AG09309 (cell line): ENCODE results near the gene ADM5.

Source experiments
- DNase-seq: peaks from one replicate; pipeline ENCODE4 v3.0.0-alpha.2; 2010; ENCODE audit warnings: low read depth
- H3K4me3 ChIP-seq: 2 replicates; pipeline ENCODE4 v1.5.1; 2011; ENCODE audit warnings: mild to moderate bottlenecking, low read depth, low read length, moderate library complexity; ENCODE audit not compliant: control insufficient read depth
- TF ChIP-seq, protein P1 (sequence below): IDR thresholded peaks from 2 replicates; pipeline ENCODE4 v1.5.1; 2011; ENCODE audit warnings: mild to moderate bottlenecking, low read depth, low read length, inconsistent platforms; ENCODE audit not compliant: insufficient read depth, control insufficient read depth; ENCODE audit errors: missing control alignments

ADM5 gene

DNA sequence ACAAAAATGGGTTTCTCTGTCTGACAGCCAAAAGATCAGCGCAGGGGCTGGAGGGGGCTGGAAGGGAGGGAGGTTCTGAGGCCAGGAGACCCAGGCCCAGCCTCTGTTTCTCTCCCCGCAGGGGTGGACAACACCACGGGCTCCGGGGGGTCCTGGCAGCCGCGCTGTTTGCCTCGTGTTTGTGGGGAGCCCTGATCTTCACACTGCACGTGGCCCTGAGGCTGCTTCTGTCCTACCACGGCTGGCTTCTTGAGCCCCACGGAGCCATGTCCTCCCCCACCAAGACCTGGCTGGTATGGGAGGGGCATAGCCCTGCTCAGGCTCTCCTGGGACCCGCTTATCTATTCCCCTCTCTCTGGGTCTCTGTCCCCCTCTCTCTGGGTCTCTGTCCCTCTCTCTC lies 11.2 kb downstream of the ADM5 start:
- TF ChIP-seq, protein P1, sequence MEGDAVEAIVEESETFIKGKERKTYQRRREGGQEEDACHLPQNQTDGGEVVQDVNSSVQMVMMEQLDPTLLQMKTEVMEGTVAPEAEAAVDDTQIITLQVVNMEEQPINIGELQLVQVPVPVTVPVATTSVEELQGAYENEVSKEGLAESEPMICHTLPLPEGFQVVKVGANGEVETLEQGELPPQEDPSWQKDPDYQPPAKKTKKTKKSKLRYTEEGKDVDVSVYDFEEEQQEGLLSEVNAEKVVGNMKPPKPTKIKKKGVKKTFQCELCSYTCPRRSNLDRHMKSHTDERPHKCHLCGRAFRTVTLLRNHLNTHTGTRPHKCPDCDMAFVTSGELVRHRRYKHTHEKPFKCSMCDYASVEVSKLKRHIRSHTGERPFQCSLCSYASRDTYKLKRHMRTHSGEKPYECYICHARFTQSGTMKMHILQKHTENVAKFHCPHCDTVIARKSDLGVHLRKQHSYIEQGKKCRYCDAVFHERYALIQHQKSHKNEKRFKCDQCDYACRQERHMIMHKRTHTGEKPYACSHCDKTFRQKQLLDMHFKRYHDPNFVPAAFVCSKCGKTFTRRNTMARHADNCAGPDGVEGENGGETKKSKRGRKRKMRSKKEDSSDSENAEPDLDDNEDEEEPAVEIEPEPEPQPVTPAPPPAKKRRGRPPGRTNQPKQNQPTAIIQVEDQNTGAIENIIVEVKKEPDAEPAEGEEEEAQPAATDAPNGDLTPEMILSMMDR: no peak
- H3K4me3 ChIP-seq: no peak overlapping the region
- DNase-seq: no peak

DNA sequence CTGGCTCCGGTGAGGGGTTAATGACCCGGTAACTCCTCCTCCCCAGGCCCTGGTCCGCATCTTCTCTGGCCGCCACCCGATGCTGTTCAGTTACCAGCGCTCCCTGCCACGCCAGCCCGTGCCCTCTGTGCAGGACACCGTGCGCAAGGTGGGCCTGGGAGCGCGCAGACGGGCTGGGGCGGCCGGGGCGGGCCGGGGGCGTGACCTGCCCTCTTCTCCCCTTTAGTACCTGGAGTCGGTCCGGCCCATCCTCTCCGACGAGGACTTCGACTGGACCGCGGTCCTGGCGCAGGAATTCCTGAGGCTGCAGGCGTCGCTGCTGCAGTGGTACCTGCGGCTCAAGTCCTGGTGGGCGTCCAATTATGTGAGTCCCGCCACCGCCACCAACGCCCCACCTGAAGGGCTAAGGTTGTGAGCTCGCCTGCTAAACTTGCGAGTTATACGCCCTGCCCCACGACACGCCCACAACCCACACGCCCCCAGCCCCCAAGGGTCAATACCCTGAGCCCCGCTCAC lies 11.9 kb downstream of the ADM5 start:
- TF ChIP-seq, protein P1: no peak
- DNase-seq: no peak

DNA sequence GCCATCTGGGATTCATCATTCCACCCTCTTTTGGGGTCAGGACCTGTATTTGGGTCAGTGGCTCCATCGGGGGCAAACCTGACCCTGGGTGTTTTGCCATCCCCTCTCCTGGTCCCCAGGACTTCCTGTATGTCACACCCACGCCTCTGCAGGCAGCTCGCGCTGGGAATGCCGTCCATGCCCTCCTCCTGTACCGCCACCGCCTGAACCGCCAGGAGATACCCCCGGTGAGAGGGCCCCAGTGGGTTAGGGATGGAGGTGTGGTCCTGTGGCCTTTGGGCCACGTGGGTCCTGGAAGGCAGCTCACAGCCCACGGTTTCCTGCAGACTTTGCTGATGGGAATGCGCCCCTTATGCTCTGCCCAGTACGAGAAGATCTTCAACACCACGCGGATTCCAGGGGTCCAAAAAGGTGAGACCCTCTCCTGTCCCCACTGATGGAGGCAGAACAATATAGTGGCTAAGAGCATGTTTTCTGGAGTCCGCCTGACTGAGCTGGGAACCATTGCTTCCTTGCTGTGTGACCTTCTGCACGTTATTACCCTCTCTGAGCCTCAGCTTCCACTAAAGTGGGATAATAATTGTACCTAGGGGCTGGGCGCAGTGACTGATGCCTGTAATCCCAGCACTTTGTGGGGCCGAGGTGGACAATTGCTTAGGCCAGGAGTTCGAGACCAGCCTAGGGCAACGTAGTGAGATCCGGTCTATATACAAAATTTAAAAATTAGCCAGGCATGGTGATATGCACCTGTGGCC lies 15.7 kb downstream of the ADM5 start:
- no peak overlapping the region for H3K4me3 ChIP-seq

More for the DNA sequence above, 11.9 kb downstream of the ADM5 start:
- H3K4me3 ChIP-seq: no peak overlapping the region

DNA sequence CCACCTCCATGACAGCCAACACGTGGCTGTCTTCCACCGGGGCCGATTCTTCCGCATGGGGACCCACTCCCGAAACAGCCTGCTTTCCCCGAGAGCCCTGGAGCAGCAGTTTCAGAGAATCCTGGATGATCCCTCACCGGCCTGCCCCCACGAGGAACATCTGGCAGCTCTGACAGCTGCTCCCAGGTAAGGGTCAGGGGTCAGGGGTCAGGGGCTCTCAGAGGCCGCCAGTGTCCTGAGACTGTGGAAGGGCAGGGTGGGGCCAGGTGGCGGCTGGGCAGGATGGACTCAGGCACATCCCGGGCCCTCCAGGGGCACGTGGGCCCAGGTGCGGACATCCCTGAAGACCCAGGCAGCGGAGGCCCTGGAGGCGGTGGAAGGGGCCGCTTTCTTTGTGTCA lies 16.5 kb downstream of the ADM5 start:
- DNase-seq: no peak
- TF ChIP-seq, protein P1: no peak
- no peak overlapping the region for H3K4me3 ChIP-seq

More for the DNA sequence above, 15.7 kb downstream of the ADM5 start:
- no peak for DNase-seq
- TF ChIP-seq, protein P1: no peak

DNA sequence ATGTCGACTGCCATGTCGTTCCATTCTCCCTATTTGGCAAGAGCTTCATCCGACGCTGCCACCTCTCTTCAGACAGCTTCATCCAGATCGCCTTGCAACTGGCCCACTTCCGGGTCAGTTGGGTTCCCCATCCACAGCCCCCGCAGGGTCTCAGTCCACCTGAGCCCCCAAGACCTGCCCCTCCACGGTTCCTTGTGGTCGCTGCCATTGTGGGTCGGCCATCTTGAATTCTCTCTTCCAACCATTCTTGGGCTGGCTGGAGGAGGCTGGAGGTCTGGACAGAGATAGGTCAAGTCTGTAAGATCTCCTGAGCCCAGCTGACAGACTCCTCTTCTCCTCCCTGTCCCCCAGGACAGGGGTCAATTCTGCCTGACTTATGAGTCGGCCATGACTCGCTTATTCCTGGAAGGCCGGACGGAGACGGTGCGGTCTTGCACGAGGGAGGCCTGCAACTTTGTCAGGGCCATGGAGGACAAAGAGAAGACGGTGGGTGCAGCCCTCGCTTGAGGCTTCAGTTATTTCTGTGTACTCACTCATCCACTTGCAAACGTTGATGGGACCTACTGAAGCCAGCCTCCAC lies 21.1 kb downstream of the ADM5 start:
- no peak overlapping the region for H3K4me3 ChIP-seq
- TF ChIP-seq, protein P1: no peak
- DNase-seq: peak; percentile 8

DNA sequence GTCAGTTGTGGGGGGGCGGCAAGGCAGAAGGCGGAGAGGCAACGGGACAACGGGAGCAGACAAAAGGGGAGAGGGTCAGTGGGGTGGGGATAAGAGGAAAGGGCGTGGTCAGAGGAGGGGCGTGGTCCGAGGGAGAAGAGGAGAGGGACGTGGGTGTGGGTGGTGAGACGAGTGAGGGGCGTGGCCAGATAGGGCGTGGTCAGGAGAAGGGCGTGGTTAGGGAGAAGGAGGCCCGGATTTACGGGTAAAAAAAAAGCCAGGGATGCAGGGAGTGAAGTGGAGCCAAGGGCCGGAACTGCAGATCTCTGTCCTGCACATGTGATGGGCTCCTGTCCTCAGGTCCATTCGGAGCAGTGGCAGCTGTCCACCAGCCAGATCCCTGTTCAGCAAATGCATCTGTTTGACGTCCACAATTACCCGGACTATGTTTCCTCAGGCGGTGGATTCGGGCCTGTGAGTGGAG lies 23.0 kb downstream of the ADM5 start:
- TF ChIP-seq, protein P1: no peak
- H3K4me3 ChIP-seq: no peak overlapping the region
- DNase-seq: no peak
